HG03064 (cell line): Measurements from ENCODE around the gene TNFRSF21.
"Not testable (repeated sequence)": the region's sequence is repeated elsewhere in the genome, so short reads cannot be mapped to it uniquely, and the experiment has no call there.

Experiments
- ATAC-seq: cut with Tn5 transposase; IDR thresholded peaks from one replicate; pipeline ENCODE4 v1.9.1; 2021; ENCODE audit warnings: low read depth; ENCODE audit not compliant: unreplicated experiment

TNFRSF21 gene

DNA sequence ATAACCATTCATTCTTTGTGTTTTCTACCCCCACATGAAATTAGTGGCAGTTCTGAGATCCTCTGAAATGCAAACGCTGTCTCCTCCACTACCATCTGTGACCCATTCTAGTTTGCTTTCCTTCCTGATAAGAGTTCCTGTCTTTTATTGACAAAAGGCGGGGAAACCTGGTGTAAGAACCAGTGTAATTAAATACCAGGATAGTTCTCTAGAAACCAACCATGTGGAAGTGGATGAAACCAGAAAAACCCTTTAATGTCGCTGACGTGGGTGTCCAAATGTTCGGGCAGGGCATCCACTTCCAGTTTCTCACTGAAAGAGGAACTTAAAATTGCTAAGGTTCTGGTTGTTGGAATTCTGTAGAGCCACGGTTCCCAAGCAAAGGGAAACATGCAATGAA lies 79.1 kb downstream of the TNFRSF21 start:
- ATAC-seq: no peak

GRCh38 chr6:47229255-47229654 lies 80.5 kb downstream of the TNFRSF21 start:
- no peak for ATAC-seq

DNA sequence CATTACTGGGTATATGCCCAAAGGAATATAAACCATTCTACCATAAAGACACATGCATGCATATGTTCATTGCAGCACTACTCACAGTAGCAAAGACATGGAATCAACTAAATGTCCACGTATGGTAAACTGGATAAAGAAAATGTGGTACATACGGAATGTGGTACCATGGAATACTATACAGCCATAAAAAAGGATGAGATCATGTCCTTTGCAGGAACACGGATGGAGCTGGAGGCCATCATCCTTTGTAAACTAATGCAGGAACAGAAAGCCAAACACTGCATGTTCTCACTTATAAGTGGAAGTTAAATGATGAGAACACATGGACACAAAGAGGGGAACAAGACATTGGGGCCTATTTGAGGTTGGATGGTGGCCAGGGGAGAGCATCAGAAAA lies 81.6 kb downstream of the TNFRSF21 start:
- ATAC-seq: not testable (repeated sequence)

GRCh38 chr6:47223251-47223650 lies 86.5 kb downstream of the TNFRSF21 start:
- ATAC-seq: not testable (repeated sequence)

DNA sequence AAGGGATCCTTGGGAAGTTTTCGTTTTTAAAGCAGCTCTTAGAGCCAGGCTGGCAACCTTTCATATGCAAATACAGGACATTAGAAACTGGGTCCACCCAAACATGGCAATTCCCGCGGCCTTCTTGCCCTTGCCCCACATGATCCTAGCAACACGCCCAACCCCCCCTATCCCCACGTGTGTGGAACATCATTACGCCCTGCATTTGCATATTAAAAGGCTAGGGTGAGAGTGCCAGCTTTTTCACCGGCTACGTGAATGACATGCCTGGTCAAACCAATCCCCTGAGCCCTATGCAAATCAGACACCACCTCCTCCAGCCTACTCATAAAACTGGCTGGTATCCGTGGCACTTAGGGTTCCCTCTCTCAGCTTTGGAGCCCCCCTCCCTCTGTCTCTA lies 88.1 kb downstream of the TNFRSF21 start:
- no peak for ATAC-seq

- ATAC-seq: no peak
These were observed 100.1 kb downstream of the TNFRSF21 start for GRCh38 chr6:47209632-47210031.

- no peak for ATAC-seq
These were observed 102.4 kb downstream of the TNFRSF21 start for GRCh38 chr6:47207261-47207660.

GRCh38 chr6:47206626-47207025 lies 103.1 kb downstream of the TNFRSF21 start:
- no peak for ATAC-seq

DNA sequence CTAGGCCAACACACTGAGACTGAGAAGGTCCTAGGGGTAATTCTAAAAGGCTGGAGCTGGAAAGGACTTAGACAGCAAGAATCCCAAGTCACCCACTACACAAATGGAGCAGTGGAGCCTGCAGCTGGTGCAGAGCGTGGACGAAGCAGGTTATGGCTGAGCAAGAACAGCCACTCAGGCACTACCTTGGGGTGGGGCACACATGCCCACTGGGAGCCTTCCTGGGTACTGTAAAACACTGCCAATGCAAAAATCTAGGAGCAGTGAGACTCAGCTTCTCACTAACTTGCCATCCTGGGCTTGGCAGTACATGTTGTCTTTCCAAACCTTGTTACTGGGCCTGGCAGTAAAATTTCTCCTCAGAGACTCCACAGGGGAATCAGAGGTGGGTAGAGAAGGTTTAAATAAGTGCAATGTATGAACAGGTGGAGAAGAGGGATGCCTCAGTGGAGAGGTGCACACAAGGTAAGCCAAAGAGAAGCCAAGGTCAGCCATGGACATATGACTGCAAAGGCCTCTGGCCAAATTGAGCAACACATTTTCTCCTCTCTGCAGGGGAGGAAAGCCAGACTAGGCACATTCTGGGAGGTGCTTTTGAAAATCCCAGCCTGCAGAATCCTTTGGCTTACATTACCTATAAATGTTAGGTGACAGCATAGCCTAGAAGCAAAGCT lies 105.6 kb downstream of the TNFRSF21 start:
- no peak for ATAC-seq

DNA sequence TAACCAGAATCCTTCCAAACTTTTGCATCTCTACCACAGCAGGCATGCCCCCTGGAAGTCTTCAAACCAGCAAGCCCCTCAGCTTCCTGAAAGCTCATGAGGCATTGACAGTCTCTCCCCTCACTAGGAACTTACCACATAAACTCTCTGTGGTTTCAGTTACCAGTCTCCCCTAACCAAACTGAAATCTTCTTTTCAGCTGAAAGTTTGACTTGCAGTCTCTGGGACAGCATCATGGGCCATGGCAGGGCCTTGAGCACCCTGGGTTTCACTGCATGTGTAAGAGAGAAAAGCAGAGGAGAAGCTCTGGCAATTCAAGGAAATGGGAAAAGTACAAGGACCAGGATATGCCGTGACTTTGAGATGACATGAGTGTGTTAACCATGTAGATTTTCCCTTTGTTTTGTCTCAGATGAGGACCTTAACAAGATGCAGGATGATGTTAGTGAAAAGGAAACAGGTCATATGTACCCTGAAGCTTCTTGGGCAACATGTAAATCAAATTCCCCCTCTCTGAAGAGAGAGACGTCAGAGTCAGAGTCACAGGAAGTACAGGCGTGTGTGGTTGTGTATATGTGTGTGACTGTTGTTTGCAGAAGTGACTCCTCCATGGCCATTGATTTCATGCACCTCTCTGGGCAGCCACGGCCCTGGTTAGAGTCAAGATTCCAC lies 106.3 kb downstream of the TNFRSF21 start:
- peak; percentile 91 for ATAC-seq

GRCh38 chr6:47202644-47203205 lies 107.0 kb downstream of the TNFRSF21 start:
- no peak for ATAC-seq

GRCh38 chr6:47200536-47201334 lies 109.0 kb downstream of the TNFRSF21 start:
- no peak for ATAC-seq

- ATAC-seq: no peak
These were observed 111.7 kb downstream of the TNFRSF21 start for GRCh38 chr6:47197682-47198640.

- ATAC-seq: no peak
These were observed 113.6 kb downstream of the TNFRSF21 start for GRCh38 chr6:47196113-47196512.

GRCh38 chr6:47195011-47195650 lies 114.6 kb downstream of the TNFRSF21 start:
- ATAC-seq: no peak

GRCh38 chr6:47188588-47189021 lies 121.1 kb downstream of the TNFRSF21 start:
- no peak for ATAC-seq

- ATAC-seq: no peak
These were observed 121.7 kb downstream of the TNFRSF21 start for GRCh38 chr6:47187893-47188587.

GRCh38 chr6:47187113-47187512 lies 122.6 kb downstream of the TNFRSF21 start:
- no peak for ATAC-seq
